ENCODE results near the gene PPP2R2B.
"Not testable (repeated sequence)": the region's sequence is repeated elsewhere in the genome, so short reads cannot be mapped to it uniquely, and the experiment has no call there.

The PPP2R2B gene

GRCh38 chr5:146642410-146642809, 236.1 kb downstream of the PPP2R2B start:
- no peak for DNase-seq

GRCh38 chr5:146641941-146642340, 236.6 kb downstream of the PPP2R2B start:
- DNase-seq: no peak

DNA sequence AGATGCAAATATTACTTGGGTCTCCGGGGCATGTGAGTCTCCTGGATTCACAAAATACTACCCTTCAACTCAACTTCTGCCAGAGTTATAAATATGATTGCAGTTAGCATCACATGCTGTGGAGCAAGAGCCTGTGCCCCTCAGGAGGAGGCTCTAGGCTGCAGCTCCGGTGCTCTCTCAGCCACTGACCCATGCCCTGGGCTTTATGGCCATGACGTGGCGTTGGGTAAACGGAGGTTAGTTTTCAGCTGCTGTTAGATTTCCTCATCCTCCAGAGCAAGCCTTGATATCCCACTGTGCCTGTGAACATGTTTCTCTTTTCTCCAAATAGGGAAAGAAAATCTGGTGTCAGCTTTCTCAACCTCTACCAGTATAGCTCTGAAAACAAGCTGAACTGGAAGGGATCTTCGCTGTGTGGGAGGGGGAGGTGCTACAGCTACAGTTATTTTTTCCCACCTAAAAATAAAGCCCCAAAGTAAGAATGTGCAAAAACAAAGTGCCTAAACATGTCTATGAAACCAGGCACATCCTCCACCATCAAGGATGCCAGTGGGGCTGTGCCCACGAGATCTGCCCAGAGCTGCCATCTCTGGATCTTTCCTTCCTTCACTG, 238.2 kb downstream of the PPP2R2B start:
- no peak for DNase-seq

- no peak for DNase-seq
Measured at GRCh38 chr5:146635443-146635842, 243.1 kb downstream of the PPP2R2B start.

DNA sequence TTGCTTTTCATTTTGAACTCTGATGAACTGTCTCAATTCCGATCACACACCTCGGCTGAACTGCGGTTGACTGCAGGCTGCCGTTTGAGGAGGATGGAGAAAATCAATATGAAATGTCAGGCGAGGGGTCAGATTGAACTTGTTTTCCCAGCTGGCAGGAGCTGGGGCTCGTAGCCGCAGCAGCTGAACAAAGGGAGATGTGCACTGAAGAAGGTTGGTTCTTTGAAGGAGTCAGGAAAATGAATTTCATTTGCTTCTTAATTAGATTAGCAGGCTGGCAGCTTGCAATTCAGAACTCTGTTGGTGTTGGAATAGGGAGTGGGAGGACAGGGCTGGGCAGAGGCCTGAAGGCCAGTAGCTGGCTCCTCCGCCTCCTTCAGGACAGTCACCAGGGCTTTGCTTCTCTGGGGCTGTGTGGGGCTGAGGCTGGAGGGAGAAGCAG, 245.2 kb downstream of the PPP2R2B start:
- no peak for DNase-seq

DNA sequence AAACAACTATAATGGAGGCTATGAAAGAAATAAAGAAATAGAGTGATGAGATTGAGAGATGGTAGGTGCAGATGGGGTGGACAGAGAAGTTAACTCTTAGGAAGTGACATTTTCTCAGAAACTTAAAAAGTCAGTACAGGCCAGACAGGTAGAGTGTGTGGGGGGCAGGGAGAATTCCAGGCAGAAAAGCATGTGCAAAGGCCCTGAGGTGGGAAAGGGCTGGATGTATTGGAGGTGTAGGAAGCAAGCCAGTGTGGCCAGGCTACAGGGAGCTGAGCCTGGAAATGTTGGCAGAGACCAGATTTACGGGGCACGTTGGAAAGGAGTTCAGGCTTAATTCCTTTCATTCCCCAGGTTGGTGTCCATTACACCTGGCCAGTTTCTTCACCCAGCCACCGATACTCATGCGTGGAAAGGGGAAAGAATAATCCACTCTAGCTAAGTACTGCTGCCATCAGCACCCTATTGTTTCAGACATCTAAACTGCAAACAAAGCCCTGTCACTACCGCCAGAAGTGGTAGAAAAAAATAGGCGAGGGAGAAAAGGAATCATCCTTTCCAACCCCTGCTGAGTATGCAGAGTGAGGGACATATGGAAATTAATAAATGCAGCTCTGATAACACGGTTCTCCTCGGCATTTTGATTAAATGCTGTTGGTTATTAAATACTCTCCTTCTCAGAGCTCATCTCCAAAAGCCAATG, 245.8 kb downstream of the PPP2R2B start:
- no peak for DNase-seq

GRCh38 chr5:146630472-146630871, 248.1 kb downstream of the PPP2R2B start:
- no peak for DNase-seq

DNA sequence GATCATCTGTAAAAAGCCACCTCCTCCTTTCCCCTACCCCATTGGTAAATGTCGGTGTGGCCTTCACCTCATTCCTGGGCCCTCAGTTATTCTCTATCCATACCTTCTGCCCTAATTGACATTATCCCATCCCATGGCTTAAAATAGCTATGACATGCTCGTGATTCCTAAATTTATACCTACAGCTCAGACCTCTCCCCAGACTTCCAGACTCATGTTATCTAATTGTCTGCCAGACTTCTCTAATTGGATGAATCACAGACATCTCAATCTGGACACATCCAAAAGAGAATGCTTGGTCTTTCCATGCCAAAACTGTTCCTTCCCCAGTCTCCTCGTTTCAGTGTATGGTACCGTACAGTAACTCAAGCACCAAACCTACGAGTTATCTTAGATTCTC, 249.6 kb downstream of the PPP2R2B start:
- DNase-seq: no peak

DNA sequence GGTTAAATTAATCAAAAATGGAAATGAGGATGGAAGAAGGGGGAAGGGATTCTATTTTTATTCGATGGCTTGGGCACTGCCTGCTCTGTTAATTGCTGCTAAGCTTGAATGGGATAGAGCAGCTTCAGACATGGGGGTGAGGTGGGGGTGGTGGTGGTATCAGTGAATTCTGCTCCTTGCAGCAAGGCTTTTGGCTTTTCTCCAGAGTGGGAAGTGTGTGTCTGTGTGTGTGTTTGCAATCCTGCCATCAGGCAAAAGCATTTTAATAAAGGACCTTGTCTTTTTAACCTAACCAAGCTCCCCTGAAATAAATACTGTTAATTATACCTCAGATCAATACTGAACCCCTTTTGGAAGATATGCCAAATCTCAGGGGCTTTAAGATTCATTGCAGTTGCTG, 251.6 kb downstream of the PPP2R2B start:
- no peak for DNase-seq

DNA sequence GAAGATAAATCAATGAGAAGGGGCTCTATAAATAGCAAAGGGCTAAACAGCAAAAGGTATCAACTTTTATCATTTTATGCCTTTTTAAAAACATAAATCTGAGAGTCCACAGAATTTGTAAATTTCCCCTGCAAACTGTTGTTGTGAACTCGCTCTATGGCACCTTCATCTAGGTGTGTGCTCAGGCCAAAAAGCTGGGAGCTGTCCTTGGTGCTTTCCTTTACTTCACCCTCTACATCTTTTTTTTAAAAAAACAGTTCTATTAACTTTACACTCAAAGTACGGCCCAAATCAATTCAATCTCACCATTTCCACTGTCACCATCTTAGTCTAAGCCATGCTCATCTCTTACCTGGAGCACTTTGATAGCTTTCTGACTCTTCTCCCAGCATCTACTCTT, 254.4 kb downstream of the PPP2R2B start:
- no peak for DNase-seq

- DNase-seq: no peak
Measured at GRCh38 chr5:146623666-146624065, 254.9 kb downstream of the PPP2R2B start.

GRCh38 chr5:146623009-146623408, 255.5 kb downstream of the PPP2R2B start:
- DNase-seq: no peak

GRCh38 chr5:146622391-146622790, 256.2 kb downstream of the PPP2R2B start:
- DNase-seq: no peak

- DNase-seq: no peak
Measured at GRCh38 chr5:146620669-146621051, 257.9 kb downstream of the PPP2R2B start.

GRCh38 chr5:146620031-146620668, 258.4 kb downstream of the PPP2R2B start:
- DNase-seq: no peak

DNA sequence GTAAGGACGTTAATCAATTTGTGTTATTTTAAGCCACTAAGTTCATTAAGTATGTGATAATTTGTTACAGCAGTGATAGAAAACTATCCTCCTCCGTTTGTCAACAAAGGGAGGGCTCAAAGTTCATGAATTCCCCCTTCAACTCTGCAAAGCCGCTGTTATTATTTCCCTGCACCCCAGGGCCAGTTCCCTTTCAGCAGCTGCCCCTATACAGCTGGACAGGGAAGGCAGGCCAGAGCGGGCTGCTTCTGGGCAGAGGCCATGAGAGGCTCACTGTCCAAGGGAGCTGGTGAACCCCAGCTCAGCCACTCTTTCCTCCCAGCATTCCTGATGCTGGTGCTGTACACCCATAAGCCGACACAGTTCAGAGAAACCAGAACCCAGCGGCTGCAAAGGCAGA, 260.1 kb downstream of the PPP2R2B start:
- DNase-seq: no peak

- DNase-seq: not testable (repeated sequence)
Measured at GRCh38 chr5:146609731-146610130, 268.8 kb downstream of the PPP2R2B start.

DNA sequence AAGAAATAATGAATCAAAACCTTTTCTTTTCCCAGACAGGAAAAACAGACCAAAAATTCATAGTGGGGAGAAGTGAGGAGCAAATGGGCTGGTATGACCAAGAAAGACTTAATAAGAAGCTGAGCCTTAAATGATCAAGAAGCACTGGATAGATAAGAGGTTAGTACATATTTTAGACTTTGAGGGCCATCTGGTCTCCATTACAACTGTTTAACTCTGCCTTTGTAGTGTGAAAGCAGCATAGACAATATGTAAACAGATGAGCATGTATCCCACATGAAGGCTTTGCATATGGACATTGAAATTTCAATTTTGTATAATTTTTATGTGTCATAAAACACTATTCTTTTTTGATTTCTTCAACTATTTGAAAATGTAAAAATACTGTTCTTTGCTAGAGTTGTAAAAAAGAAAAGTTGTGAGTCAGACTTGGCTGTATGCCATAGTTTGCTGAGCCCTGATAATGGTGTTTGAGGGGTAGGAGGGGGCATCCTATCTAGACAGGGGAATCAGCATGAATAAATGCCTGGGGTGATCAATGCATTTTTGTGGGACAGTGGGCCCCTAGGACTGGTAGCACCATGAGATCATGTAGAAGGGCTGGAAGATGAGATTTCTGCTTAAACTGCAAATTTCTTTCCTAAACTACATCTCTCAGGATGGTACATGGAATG, 270.8 kb downstream of the PPP2R2B start:
- DNase-seq: no peak

GRCh38 chr5:146606893-146607292, 271.7 kb downstream of the PPP2R2B start:
- no peak for DNase-seq

DNA sequence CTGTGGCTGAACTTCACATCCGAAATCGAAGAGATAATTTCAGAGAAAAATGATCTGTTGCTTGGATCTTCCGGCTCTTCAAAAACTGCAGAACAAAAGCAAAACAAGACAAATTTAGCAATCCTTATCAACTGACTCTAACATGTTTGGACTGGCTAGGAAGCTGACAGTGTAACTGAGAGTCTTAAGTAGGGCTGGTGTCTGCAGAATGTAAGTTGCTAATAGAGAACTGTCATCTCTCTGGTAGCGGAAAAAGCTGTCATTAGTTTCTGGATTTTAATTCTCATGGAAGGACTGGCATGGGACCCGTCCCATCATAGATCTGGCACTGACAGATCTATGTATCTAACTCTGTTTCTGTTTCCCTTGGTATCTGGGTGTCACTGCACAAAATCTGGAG, 278.2 kb downstream of the PPP2R2B start:
- DNase-seq: no peak

GRCh38 chr5:146599261-146599660, 279.3 kb downstream of the PPP2R2B start:
- DNase-seq: no peak

- no peak for DNase-seq
Measured at GRCh38 chr5:146595088-146595487, 283.5 kb downstream of the PPP2R2B start.

DNA sequence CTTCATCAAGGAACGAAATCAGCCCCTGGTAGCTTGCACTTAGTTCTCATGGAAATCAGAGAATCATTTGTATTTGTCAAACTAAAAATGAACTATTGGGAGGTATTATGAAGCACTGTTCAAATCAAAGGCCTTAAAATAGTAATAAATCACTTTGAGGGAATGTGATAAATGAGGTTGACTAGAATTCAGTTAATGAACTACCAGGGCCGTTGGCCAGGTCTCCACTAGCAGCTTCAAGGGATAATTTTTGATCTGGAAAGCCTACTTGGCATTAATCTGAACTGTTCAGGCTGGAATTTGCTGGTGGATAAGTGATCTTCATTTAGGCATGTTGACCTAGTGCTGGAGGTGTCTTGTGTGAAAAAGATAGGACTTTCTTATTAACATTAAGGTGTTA, 286.2 kb downstream of the PPP2R2B start:
- DNase-seq: no peak

DNA sequence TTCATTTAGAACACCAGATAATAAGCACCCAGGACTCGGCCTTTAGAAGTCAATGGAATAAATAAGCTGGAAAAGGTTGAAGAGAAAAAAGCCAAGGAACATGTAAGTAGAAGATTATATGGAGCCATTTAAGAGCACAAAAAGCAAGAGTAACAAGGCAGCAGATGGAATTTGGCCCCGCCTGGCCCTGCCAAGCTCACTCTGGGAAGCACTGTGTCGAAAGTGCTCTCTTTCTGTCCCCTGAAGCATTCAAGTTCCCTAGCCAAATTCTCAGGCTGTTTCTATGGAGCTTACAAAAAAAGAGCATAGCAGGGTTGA, 289.6 kb downstream of the PPP2R2B start:
- no peak for DNase-seq
